HepG2 (cell line): ENCODE measurements around the gene HECTD1. TPM values are rescaled to one million over a fixed set of nuclear protein-coding genes. Genes with fewer than 3 reads are reported as not detected.
A peak's percentile ranks its signal among the peaks of the same experiment; 100 is the strongest.

Source experiments
- CC2D1A ChIP-seq: sonication (generic); formaldehyde crosslinking; IDR thresholded peaks from 2 replicates; pipeline ENCODE4 v1.8.1; 2023; ENCODE audit warnings: mild to moderate bottlenecking, missing genetic modification reagents
- ELF1 ChIP-seq: sonication (generic); formaldehyde crosslinking; IDR thresholded peaks from 2 replicates; pipeline ENCODE4 v1.4.0; 2020; ENCODE audit warnings: missing genetic modification reagents
- ELF3 ChIP-seq: IDR thresholded peaks from 2 replicates; pipeline ENCODE4 v1.6.1; 2016; ENCODE audit warnings: missing genetic modification reagents, missing compliant biosample characterization
- FOXA1 ChIP-seq, 2 experiments: fragments of 450-650 bp in 1 of 2; sonication (generic) in 1 of 2; formaldehyde crosslinking in 1 of 2; IDR thresholded peaks; 2 replicates each; pipeline versions ENCODE4 v1.4.0 to v1.6.1; 2016 to 2020; ENCODE audit warnings: missing genetic modification reagents in 1 of 2
- FOXK1 ChIP-seq: sonication (generic); formaldehyde crosslinking; IDR thresholded peaks from 2 replicates; pipeline ENCODE4 v1.4.0; 2020; ENCODE audit warnings: low read depth, missing genetic modification reagents, borderline replicate concordance
- KMT2B ChIP-seq: IDR thresholded peaks from 2 replicates; pipeline ENCODE4 v1.6.1; 2016; ENCODE audit warnings: missing genetic modification reagents, missing compliant biosample characterization
- RCOR2 ChIP-seq: IDR thresholded peaks from 2 replicates; pipeline ENCODE4 v1.6.1; 2016; ENCODE audit warnings: missing biosample characterization, missing genetic modification reagents
- RNF219 ChIP-seq: sonication (generic); formaldehyde crosslinking; IDR thresholded peaks from 2 replicates; pipeline ENCODE4 v1.5.0; 2020; ENCODE audit warnings: mild to moderate bottlenecking, missing genetic modification reagents
- SKIL ChIP-seq: sonication (generic); formaldehyde crosslinking; IDR thresholded peaks from 2 replicates; pipeline ENCODE4 v1.8.0; 2022; ENCODE audit warnings: missing genetic modification reagents, mild to moderate bottlenecking, moderate library complexity, borderline replicate concordance
- SOX5 ChIP-seq: IDR thresholded peaks from 2 replicates; pipeline ENCODE4 v1.6.1; 2016; ENCODE audit warnings: borderline replicate concordance
- YEATS2 ChIP-seq: sonication (generic); formaldehyde crosslinking; IDR thresholded peaks from 2 replicates; pipeline ENCODE4 v1.4.0; 2020; ENCODE audit warnings: missing genetic modification reagents, borderline replicate concordance
- ZGPAT ChIP-seq: IDR thresholded peaks from 2 replicates; pipeline ENCODE4 v1.6.1; 2016; ENCODE audit warnings: mild to moderate bottlenecking
- ZMYM3 ChIP-seq: sonication (generic); formaldehyde crosslinking; IDR thresholded peaks from 2 replicates; pipeline ENCODE4 v1.5.1; 2020; ENCODE audit warnings: mild to moderate bottlenecking, missing genetic modification reagents
- ZMYM4 ChIP-seq: sonication (generic); formaldehyde crosslinking; IDR thresholded peaks from 2 replicates; pipeline ENCODE4 v1.8.1; 2023; ENCODE audit warnings: mild to moderate bottlenecking, missing genetic modification reagents
- ZNF20 ChIP-seq: sonication (generic); formaldehyde crosslinking; IDR thresholded peaks from 2 replicates; pipeline ENCODE4 v1.4.0; 2020; ENCODE audit warnings: mild to moderate bottlenecking, moderate library complexity, missing genetic modification reagents
- ZNF546 ChIP-seq: sonication (generic); formaldehyde crosslinking; conservative IDR thresholded peaks from 2 replicates; pipeline ENCODE4 v1.8.1; 2023; ENCODE audit warnings: mild to moderate bottlenecking, missing genetic modification reagents
- ZNF562 ChIP-seq: sonication (generic); formaldehyde crosslinking; IDR thresholded peaks from 2 replicates; pipeline ENCODE4 v1.8.0; 2022; ENCODE audit warnings: missing genetic modification reagents, borderline replicate concordance
- ZNF646 ChIP-seq: sonication (generic); formaldehyde crosslinking; IDR thresholded peaks from 2 replicates; pipeline ENCODE4 v1.9.0; 2021; ENCODE audit warnings: mild to moderate bottlenecking, missing genetic modification reagents
- polyA plus RNA-seq, 8 experiments: library from polyadenylated mRNA; depleted of rRNA in 3 of 8; stranded (reverse) in 7 of 8; unstranded in 1 of 8; fragments of >200 nt; fragmentation: Illumina TruSeq in 4 of 8; extraction: Trizol in 4 of 8; gene quantifications; 2 replicates each; pipeline versions ENCODE4 v1.2.1 to v1.2.3, GENCODE V29; 2011 to 2016; ENCODE audit warnings: low read depth in 4 of 8, missing spikeins in 1 of 8, mixed read lengths in 1 of 8; ENCODE audit not compliant: insufficient read depth in 1 of 8
- total RNA-seq, 5 experiments: library from RNA; depleted of rRNA; stranded (reverse); fragments of >200 nt; fragmentation: Illumina TruSeq; extraction: Trizol; gene quantifications; 2 replicates each; pipeline ENCODE4 v1.2.3, GENCODE V29; 2016; ENCODE audit warnings: low read depth in 1 of 5

HECTD1 gene
- total and polyA plus RNA-seq, 2 of the 13 experiments (the other 11 are each of a cell fraction or from before 2014, with no cell fraction given): 312 to 560 TPM

- no peak for TF ChIP-seq ZNF546 (CRISPR knock-in tag)
- TF ChIP-seq ZNF646: no peak
- TF ChIP-seq SOX5 (CRISPR knock-in tag): peak; percentile 34; the same call in 1 of the 2 replicates
- no peak for TF ChIP-seq ZMYM3
- TF ChIP-seq ZGPAT (CRISPR knock-in tag): peak; percentile 44; the same call in 1 of the 2 replicates
- peak; percentile 63; the same call in 1 of the 2 replicates for TF ChIP-seq FOXA1 (IDR thresholded peaks at IDR 0.05)
- peak; percentile 63; the same call in 1 of the 2 replicates for TF ChIP-seq FOXA1 (CRISPR knock-in tag; IDR thresholded peaks at IDR 0.05)
- TF ChIP-seq FOXK1 (CRISPR knock-in tag): 0 out of 2 replicates have a peak, but pooled peaks have one; percentile 4
- no peak for TF ChIP-seq RNF219
- 0 out of 2 replicates have a peak, but pooled peaks have one; percentile 16 for TF ChIP-seq KMT2B (CRISPR knock-in tag)
- TF ChIP-seq SKIL (CRISPR knock-in tag): no peak
- TF ChIP-seq ELF3: peak; percentile 90
- no peak; the same call in 1 of the 2 replicates for TF ChIP-seq YEATS2 (CRISPR knock-in tag)
- no peak for TF ChIP-seq CC2D1A
- TF ChIP-seq ZNF20 (CRISPR knock-in tag): no peak
- no peak for TF ChIP-seq ZNF562 (CRISPR knock-in tag)
- peak; percentile 69; the same call in 1 of the 2 replicates for TF ChIP-seq RCOR2
- TF ChIP-seq ZMYM4: no peak; the same call in 1 of the 2 replicates
- no peak for TF ChIP-seq ELF1 (CRISPR knock-in tag)
Observed at GRCh38 chr14:31164115-31164514, 43.5 kb downstream of the HECTD1 start (continued).
